ENCODE results near the gene ASIC2. TPM values are rescaled to one million over a fixed set of nuclear protein-coding genes. Genes with fewer than 3 reads are reported as not detected.

Gene ASIC2
- total RNA-seq, 1 donor from 2014 or later = 0.23 TPM

DNA sequence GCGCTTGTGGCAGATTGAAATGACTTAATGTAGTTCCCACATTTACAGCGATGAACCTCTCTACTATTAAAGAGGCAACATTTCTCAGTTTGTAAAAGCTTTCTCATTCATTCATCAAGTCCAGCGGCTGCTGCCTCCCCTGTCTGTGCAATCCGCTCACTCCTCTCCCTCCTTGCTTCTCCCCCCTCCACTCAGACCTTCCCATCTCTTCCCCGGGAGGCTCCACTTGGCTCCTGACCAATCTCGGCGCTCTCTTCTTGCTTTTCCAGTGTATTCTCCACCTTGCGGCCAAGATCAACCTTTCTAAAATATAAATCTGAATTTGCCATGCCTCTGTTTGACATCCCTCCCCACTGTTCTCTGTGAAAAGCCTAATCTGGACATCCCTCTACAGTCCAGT is 117.5 kb downstream of the ASIC2 start:
- H3K4me3 ChIP-seq (ENCODE audit: low read depth, low read length) = no peak overlapping the region
- DNase-seq (ENCODE audit: low read depth) = no peak
- TF ChIP-seq, protein P1, sequence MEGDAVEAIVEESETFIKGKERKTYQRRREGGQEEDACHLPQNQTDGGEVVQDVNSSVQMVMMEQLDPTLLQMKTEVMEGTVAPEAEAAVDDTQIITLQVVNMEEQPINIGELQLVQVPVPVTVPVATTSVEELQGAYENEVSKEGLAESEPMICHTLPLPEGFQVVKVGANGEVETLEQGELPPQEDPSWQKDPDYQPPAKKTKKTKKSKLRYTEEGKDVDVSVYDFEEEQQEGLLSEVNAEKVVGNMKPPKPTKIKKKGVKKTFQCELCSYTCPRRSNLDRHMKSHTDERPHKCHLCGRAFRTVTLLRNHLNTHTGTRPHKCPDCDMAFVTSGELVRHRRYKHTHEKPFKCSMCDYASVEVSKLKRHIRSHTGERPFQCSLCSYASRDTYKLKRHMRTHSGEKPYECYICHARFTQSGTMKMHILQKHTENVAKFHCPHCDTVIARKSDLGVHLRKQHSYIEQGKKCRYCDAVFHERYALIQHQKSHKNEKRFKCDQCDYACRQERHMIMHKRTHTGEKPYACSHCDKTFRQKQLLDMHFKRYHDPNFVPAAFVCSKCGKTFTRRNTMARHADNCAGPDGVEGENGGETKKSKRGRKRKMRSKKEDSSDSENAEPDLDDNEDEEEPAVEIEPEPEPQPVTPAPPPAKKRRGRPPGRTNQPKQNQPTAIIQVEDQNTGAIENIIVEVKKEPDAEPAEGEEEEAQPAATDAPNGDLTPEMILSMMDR (conservative IDR thresholded peaks at IDR 0.05; ENCODE audit: low read depth, low read length) = no peak

DNA sequence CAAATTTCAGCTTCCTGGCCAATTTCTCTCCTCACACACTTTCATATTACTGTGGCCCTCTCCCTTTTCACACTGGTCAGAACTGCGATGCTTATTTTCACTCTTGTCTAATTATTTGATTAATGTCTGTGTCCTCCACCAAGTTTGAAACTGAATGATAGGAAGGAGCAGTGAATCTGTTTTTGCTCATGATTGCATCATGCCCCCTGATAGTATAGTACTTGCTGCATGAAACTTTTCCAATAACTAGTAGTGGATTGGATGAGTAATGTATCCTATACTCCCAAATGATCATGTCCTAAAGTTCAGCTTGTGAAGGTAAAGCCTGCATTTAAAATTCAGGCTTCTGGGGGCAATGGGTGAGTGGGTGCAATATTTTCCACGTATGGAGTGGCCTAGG is 121.2 kb downstream of the ASIC2 start:
- no peak overlapping the region for H3K4me3 ChIP-seq (ENCODE audit: low read depth, low read length)
- DNase-seq (ENCODE audit: low read depth) = no peak
- TF ChIP-seq, protein P1 (conservative IDR thresholded peaks at IDR 0.05; ENCODE audit: low read depth, low read length) = no peak

DNA sequence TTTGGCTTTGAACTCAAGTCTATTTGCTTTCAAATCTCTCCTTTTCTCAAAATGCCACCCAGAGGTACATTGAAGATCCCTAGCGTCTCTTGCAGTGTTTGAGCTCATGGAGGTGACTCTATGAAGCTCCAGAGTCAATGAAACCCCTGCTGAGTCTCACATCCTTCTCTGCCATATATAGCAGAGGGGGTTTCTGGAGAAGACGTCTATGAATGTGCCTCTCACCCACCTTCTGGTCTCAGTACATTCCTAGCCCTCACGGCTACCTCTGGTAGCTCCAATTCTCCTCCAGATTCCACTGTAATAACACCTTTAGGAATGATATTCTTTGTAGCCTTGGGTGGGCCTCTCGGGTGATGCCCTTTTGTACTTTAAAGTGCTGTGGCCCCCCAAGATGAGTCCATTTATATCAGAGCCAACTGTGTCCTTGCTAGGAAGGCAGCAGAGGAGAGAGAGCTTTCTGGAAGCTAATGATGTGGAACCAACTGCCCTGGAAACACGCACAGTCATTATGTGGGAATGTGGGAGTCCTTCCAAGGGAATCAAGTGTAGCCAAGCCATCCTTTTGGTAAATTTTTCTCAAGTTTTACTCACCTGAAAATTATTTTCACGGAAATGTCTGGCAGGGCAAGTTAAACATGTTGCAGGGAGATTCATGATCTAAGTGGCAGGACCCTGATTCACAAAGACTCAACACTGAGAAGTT is 123.4 kb downstream of the ASIC2 start:
- TF ChIP-seq, protein P1 (conservative IDR thresholded peaks at IDR 0.05; ENCODE audit: low read depth, low read length) = peak; percentile 2
- H3K4me3 ChIP-seq (ENCODE audit: low read depth, low read length) = no peak overlapping the region
- peak; percentile 94 for DNase-seq (ENCODE audit: low read depth)

DNA sequence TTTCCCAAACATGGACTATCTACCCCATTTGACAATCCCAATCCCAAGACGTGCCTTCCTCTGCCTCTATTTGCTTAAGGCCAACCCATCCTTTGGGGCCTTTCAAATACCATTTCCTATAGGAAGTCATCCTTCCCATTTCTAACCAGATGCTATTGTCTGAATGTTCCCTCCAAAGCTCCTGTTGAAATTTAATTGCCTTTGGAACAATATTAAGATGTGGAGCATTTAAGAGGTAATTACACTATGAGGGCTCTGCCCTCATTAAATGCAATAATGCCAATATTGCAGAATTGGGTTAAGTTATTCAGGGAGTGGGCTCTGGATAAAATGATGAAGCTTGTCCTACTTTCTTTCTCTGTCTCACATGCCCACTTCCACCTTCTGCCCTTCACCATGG is 125.4 kb downstream of the ASIC2 start:
- DNase-seq (ENCODE audit: low read depth) = no peak
- H3K4me3 ChIP-seq (ENCODE audit: low read depth, low read length) = no peak overlapping the region
- TF ChIP-seq, protein P1 (conservative IDR thresholded peaks at IDR 0.05; ENCODE audit: low read depth, low read length) = no peak

DNA sequence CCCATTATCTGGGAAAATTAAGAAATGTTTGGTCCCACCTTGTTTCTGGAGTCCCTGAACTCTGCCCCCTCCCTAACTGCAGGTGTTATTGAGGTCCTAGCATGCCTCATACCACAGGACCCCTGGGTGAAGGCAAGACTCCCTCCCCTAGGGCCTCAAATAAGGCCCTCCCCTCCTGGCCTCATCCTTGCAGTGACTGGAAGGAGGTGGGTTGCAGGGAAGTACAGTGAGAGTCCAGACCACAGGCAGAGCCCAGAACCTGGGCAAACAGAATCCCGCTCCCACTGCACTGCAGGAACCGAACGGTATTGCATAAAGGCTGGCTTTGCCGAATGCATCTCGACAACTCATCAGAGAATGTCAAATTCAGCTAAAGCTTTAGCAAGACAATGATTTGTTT is 126.6 kb downstream of the ASIC2 start:
- no peak for DNase-seq (ENCODE audit: low read depth)
- TF ChIP-seq, protein P1 (conservative IDR thresholded peaks at IDR 0.05; ENCODE audit: low read depth, low read length) = no peak
- no peak overlapping the region for H3K4me3 ChIP-seq (ENCODE audit: low read depth, low read length)

DNA sequence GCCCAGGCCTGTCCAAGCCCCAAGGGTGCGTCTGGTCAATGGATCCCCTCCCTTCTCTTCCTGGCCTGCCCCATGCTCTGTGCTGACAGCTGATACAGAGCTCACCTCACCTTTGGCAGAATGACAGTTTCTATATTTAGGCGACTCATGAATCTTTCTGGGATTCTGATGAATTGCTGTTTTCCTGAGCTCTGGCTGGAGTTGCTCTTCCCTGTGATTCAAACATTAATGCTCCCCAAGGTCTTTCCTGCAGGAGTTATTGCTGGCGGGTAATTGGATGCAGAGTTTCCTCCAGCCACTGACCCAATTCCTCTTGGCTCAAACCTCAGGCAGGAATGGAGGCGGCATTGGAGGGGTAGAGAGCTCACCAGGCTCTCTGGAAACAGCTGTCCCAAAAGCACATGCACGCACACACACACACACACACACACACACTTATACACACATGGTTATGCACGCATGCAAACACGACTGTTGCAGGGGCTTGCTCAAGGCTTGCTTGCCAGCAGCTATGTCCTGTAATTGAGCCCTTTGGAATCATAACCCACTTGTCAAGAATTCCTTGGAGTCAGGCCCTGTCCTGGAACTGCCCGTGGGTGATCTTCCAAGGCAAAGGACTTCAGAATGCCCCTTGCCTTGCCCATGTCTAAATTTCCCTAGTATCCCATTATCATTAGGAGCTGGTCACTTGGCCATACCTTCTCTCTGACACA is 128.8 kb downstream of the ASIC2 start:
- DNase-seq (ENCODE audit: low read depth) = no peak
- H3K4me3 ChIP-seq (ENCODE audit: low read depth, low read length) = no peak overlapping the region
- TF ChIP-seq, protein P1 (conservative IDR thresholded peaks at IDR 0.05; ENCODE audit: low read depth, low read length) = no peak
